LNCaP clone FGC (cell line): ENCODE results near the gene MAPK14.

ENCODE experiments used
- DNase-seq: peaks from one replicate; pipeline ENCODE4 v3.0.0-alpha.2; 2011; ENCODE audit warnings: low read depth
- H3K4me3 ChIP-seq: 2 replicates; pipeline ENCODE4 v1.5.1; 2011; ENCODE audit warnings: mild to moderate bottlenecking, low read depth, low read length, control low read depth
- TF ChIP-seq, protein P1 (sequence below): IDR thresholded peaks from 2 replicates; pipeline ENCODE4 v1.5.1; 2012; ENCODE audit warnings: mild to moderate bottlenecking; ENCODE audit not compliant: control insufficient read depth, insufficient read depth; ENCODE audit errors: extremely low read depth

Gene MAPK14

DNA sequence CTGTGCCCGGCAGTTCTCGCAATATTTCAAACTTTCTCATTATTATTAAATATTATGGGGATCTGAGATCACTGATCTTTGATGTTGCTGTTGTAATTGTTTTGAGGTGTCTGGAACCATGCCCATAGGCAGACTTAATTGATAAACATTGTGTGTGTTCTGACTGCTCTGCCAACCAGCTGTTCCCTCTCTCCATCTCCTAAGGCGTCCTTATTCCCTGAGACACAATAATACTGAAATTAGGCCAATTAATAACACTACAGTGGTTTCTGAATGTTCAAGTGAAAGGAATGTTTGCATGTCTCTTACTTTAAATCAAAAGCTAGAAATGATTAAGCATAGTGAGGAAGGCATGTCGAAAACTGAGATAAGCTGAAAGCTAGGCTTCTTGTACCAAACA is 7.6 kb downstream of the MAPK14 start:
- DNase-seq: no peak
- no peak overlapping the region for H3K4me3 ChIP-seq
- TF ChIP-seq, protein P1, sequence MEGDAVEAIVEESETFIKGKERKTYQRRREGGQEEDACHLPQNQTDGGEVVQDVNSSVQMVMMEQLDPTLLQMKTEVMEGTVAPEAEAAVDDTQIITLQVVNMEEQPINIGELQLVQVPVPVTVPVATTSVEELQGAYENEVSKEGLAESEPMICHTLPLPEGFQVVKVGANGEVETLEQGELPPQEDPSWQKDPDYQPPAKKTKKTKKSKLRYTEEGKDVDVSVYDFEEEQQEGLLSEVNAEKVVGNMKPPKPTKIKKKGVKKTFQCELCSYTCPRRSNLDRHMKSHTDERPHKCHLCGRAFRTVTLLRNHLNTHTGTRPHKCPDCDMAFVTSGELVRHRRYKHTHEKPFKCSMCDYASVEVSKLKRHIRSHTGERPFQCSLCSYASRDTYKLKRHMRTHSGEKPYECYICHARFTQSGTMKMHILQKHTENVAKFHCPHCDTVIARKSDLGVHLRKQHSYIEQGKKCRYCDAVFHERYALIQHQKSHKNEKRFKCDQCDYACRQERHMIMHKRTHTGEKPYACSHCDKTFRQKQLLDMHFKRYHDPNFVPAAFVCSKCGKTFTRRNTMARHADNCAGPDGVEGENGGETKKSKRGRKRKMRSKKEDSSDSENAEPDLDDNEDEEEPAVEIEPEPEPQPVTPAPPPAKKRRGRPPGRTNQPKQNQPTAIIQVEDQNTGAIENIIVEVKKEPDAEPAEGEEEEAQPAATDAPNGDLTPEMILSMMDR: no peak

DNA sequence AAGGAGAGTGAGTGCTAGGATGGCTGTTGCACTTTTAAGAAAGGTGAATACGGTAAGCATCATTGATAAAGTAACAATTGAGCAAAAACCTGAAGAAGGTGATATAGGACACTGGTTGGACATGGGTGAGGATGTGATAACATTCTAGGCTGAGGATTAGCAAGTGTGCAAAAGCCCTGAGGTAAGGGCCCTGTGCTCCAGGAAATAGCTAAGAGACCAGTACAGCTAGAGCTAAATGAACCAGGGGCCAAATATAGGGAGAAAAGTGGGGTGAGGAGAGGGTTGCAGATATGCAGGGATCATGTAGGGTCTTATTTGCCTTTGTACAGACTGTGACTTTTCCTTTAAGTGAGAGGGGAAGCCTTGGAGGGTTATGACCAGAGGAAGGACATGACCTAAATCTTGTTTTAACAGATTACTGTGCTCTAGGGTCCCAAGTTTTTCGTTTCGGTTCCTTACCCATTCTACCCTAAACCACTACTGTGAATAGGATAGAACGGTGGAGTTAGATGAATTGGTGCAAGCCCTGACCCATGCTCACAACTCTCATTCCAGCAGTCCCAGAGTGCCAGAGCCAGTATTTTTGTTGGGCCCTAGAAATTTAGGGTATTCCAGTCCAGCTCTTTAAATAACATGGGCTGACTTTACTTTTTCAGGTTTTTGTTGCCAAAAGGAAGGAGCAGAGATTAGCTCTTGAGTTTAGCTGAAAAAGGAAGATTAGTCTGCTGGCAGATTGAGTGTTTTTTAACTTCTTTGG is 10.7 kb downstream of the MAPK14 start:
- no peak for DNase-seq
- TF ChIP-seq, protein P1: no peak
- H3K4me3 ChIP-seq: no peak overlapping the region

DNA sequence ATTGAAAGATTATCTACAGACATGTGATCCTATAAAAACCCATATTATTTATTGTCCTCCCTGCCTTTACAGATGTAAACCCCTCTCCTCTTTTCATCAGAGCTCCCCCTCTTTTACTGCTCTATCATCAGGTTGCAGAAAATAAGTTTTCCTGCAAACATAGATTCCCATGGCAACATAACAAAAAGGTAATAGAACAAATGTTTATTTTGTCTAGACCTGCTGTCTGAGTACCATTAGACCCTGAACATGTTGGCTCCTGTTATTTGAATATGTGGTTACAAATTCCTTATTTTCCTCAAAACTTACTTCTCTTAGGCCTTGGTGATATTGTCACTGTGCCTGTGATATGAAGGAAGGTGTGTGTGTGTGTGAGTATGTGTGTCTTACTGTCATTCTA is 11.5 kb downstream of the MAPK14 start:
- TF ChIP-seq, protein P1: no peak
- no peak for DNase-seq
- H3K4me3 ChIP-seq: no peak overlapping the region

DNA sequence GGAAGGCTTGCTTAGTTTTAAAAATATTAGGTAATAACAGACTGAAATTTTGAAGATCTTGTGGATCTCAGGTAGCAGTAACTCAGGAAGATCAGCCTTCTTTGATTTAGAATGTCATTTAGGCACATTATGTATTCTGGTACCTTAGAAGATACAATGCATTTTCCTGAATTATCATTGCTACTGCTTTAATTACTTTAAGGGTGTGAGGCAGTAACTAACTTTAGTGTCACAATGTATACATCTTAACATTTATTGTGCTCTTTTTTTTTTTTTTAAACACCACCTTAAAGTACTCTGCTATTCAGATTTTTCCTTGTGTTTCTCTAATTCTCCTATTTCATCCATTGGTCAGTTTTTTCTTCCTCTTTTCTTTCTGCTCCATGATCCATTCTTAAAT is 13.3 kb downstream of the MAPK14 start:
- DNase-seq: no peak
- no peak overlapping the region for H3K4me3 ChIP-seq
- TF ChIP-seq, protein P1: no peak

DNA sequence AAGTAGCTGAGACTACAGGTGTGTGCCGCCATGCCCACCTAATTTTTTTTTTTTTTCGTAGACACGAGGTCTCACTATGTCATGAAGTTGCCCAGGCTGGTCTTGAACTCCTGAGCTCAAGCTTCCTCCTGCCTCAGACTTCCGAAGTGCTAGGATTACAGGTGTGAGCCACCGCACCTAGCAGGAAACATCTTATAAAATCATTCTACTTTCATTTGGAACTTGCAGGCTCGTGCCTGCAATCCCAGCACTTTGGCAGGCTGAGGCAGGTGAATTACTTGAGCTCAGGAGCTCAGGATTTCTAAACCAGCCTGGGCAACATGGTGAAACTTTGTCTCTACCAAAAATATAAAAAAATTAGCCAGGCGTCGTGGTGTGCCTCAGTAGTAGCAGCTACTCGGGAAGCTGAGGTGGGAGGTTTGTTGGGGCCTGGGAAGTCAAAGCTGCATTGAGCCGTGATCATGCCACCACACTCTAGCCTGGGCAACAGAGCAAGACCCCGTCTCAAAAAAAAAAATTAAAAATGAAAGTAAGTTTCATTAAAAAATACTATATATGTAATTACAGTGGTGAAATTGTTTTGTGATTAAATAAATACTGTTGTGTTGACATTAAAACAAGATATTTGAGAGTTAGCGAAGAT is 15.1 kb downstream of the MAPK14 start:
- TF ChIP-seq, protein P1: no peak
- no peak overlapping the region for H3K4me3 ChIP-seq
- DNase-seq: no peak

DNA sequence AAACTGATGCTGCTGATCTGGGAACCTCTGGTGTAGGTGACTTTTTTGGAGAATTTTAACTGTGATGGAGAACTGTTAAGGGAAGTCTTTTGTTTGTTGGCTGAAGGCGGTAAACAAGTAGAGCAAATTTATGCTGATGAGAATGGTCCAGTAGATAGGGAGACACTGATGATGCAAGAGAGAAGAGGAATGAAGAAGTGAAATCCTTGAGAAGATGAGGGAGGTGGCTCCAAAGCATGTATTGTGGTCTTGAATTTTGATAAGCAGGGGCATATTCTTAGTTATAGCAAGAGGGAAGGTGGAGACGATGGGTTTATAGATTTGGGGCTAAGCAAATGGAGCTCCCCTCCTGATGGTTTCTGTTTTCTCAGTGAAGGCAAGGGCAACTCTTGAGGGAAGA is 22.0 kb downstream of the MAPK14 start:
- H3K4me3 ChIP-seq: no peak overlapping the region
- TF ChIP-seq, protein P1: no peak
- DNase-seq: no peak
